ENCODE measurements around the gene HOXD8.

HOXD8 gene

GRCh38 chr2:176178038-176178756, 48.7 kb downstream of the HOXD8 start:
- Histone ChIP-seq H3K14ac (ENCODE audit: low read length in 2 of 2) (no peak overlapping the region), H3K9me3 (ENCODE audit: control insufficient read depth, low read length) (no peaks in the 10 kb centered on the region), H3K4ac (ENCODE audit: low read depth in 1 of 2, low read length in 2 of 2) (no peak overlapping the region)

GRCh38 chr2:176178757-176179295, 49.3 kb downstream of the HOXD8 start:
- H3K4me1 ChIP-seq (ENCODE audit: control insufficient read depth, insufficient read depth, low read depth, low read length), result peaks cover 22% of the 10 kb centered on the region
- no peak overlapping the region for H2BK120ac ChIP-seq (ENCODE audit: low read depth, low read length)
- H3K27me3 ChIP-seq (ENCODE audit: control insufficient read depth in 1 of 2, insufficient read depth in 1 of 2, low read length in 2 of 2), result peaks cover 25 to 84% of the 10 kb centered on the region in 2 experiments
- no peak overlapping the region for H3K23ac ChIP-seq (ENCODE audit: low read length in 2 of 2)
- no peak overlapping the region for H2AFZ ChIP-seq (ENCODE audit: low read depth, low read length)
- no peaks in the 10 kb centered on the region for H3K9me3 ChIP-seq (ENCODE audit: control insufficient read depth, low read length)
- no peak overlapping the region for H3K27ac ChIP-seq (ENCODE audit: low read length, poor library complexity, severe bottlenecking)
- H3K9ac ChIP-seq (ENCODE audit: low read length), result peak overlapping the region; percentile 78
- no peak overlapping the region for H4K91ac ChIP-seq (ENCODE audit: low read length)
- H3K4me2 ChIP-seq (ENCODE audit: low read length, poor library complexity, severe bottlenecking), result peak overlapping the region; percentile 80
- no peak overlapping the region for H2BK15ac ChIP-seq (ENCODE audit: low read depth, poor library complexity, severe bottlenecking)
- no peak overlapping the region for H2AK5ac ChIP-seq (ENCODE audit: low read length, severe bottlenecking)
- H3K79me1 ChIP-seq (replicated peaks; ENCODE audit: low read length, poor library complexity, severe bottlenecking), result no peaks in the 10 kb centered on the region
- no peak overlapping the region for H3K4ac ChIP-seq (ENCODE audit: low read depth in 1 of 2, low read length in 2 of 2)
- H3K18ac ChIP-seq (ENCODE audit: low read depth in 1 of 2, low read length in 2 of 2), result no peak overlapping the region
- H2BK5ac ChIP-seq (ENCODE audit: low read depth, low read length, poor library complexity, severe bottlenecking), result no peak overlapping the region
- H3K36me3 ChIP-seq (ENCODE audit: control insufficient read depth in 1 of 2, insufficient read depth in 2 of 2, low read depth in 1 of 2, low read length in 2 of 2), result peaks cover 0 to 2% of the 10 kb centered on the region in 2 experiments
- no peak overlapping the region for H4K8ac ChIP-seq (ENCODE audit: low read length)
- peak overlapping the region; percentile 32 to 83 for H3K4me3 ChIP-seq (ENCODE audit: insufficient read depth in 1 of 2, low read depth in 1 of 2, low read length in 2 of 2)
- WGBS, result 25% methylated on average over 4 of the region's 7 CpGs
- DNase-seq, result no peak
- H2BK12ac ChIP-seq (ENCODE audit: low read length in 2 of 2), result no peak overlapping the region
- H3K14ac ChIP-seq (ENCODE audit: low read length in 2 of 2), result no peak overlapping the region

More at GRCh38 chr2:176178038-176178756, 48.7 kb downstream of the HOXD8 start:
- WGBS, result 1% methylated on average over 68 of the region's 68 CpGs
- Histone ChIP-seq H3K79me1 (replicated peaks; ENCODE audit: low read length, poor library complexity, severe bottlenecking) (no peaks in the 10 kb centered on the region), H3K4me3 (ENCODE audit: insufficient read depth in 1 of 2, low read depth in 1 of 2, low read length in 2 of 2) (peak overlapping the region; percentile 32 to 83), H2BK5ac (ENCODE audit: low read depth, low read length, poor library complexity, severe bottlenecking) (no peak overlapping the region), H3K27me3 (ENCODE audit: control insufficient read depth in 1 of 2, insufficient read depth in 1 of 2, low read length in 2 of 2) (peaks cover 25 to 82% of the 10 kb centered on the region in 2 experiments), H4K8ac (ENCODE audit: low read length) (no peak overlapping the region), H2AFZ (ENCODE audit: low read depth, low read length) (peak overlapping the region; percentile 19), H4K91ac (ENCODE audit: low read length) (peak overlapping the region; percentile 44), H3K4me1 (ENCODE audit: control insufficient read depth, insufficient read depth, low read depth, low read length) (peaks cover 22% of the 10 kb centered on the region), H2BK120ac (ENCODE audit: low read depth, low read length) (no peak overlapping the region), H2AK5ac (ENCODE audit: low read length, severe bottlenecking) (no peak overlapping the region), H3K23ac (ENCODE audit: low read length in 2 of 2) (no peak overlapping the region), H2BK15ac (ENCODE audit: low read depth, poor library complexity, severe bottlenecking) (no peak overlapping the region), H3K18ac (ENCODE audit: low read depth in 1 of 2, low read length in 2 of 2) (no peak overlapping the region), H2BK12ac (ENCODE audit: low read length in 2 of 2) (no peak overlapping the region), H3K9ac (ENCODE audit: low read length) (peak overlapping the region; percentile 78), H3K27ac (ENCODE audit: low read length, poor library complexity, severe bottlenecking) (no peak overlapping the region), H3K4me2 (ENCODE audit: low read length, poor library complexity, severe bottlenecking) (peak overlapping the region; percentile 80), H3K36me3 (ENCODE audit: control insufficient read depth in 1 of 2, insufficient read depth in 2 of 2, low read depth in 1 of 2, low read length in 2 of 2) (peaks cover 0 to 2% of the 10 kb centered on the region in 2 experiments)
- DNase-seq, result no peak

- no peak overlapping the region for H3K14ac ChIP-seq (ENCODE audit: low read length in 2 of 2)
- no peaks in the 10 kb centered on the region for H3K9me3 ChIP-seq (ENCODE audit: control insufficient read depth, low read length)
- peaks cover 0 to 2% of the 10 kb centered on the region in 2 experiments for H3K36me3 ChIP-seq (ENCODE audit: control insufficient read depth in 1 of 2, insufficient read depth in 2 of 2, low read depth in 1 of 2, low read length in 2 of 2)
- H2AFZ ChIP-seq (ENCODE audit: low read depth, low read length), result no peak overlapping the region
- no peak overlapping the region for H4K91ac ChIP-seq (ENCODE audit: low read length)
- no peak for DNase-seq
- no peak overlapping the region for H3K4me3 ChIP-seq (ENCODE audit: insufficient read depth in 1 of 2, low read depth in 1 of 2, low read length in 2 of 2)
- H2BK15ac ChIP-seq (ENCODE audit: low read depth, poor library complexity, severe bottlenecking), result no peak overlapping the region
- H2AK5ac ChIP-seq (ENCODE audit: low read length, severe bottlenecking), result no peak overlapping the region
- no peak overlapping the region for H3K4ac ChIP-seq (ENCODE audit: low read depth in 1 of 2, low read length in 2 of 2)
- no peak overlapping the region for H2BK5ac ChIP-seq (ENCODE audit: low read depth, low read length, poor library complexity, severe bottlenecking)
- no peak overlapping the region for H3K27ac ChIP-seq (ENCODE audit: low read length, poor library complexity, severe bottlenecking)
- no peaks in the 10 kb centered on the region for H3K79me1 ChIP-seq (replicated peaks; ENCODE audit: low read length, poor library complexity, severe bottlenecking)
- no peak overlapping the region for H3K4me2 ChIP-seq (ENCODE audit: low read length, poor library complexity, severe bottlenecking)
- H3K18ac ChIP-seq (ENCODE audit: low read depth in 1 of 2, low read length in 2 of 2), result no peak overlapping the region
- H2BK120ac ChIP-seq (ENCODE audit: low read depth, low read length), result no peak overlapping the region
- 71% methylated on average over 1 of the region's 3 CpGs for WGBS
- H3K4me1 ChIP-seq (ENCODE audit: control insufficient read depth, insufficient read depth, low read depth, low read length), result peaks cover 11% of the 10 kb centered on the region
- H2BK12ac ChIP-seq (ENCODE audit: low read length in 2 of 2), result no peak overlapping the region
- H3K23ac ChIP-seq (ENCODE audit: low read length in 2 of 2), result no peak overlapping the region
- peaks cover 23 to 80% of the 10 kb centered on the region in 2 experiments for H3K27me3 ChIP-seq (ENCODE audit: control insufficient read depth in 1 of 2, insufficient read depth in 1 of 2, low read length in 2 of 2)
- H3K9ac ChIP-seq (ENCODE audit: low read length), result no peak overlapping the region
- H4K8ac ChIP-seq (ENCODE audit: low read length), result no peak overlapping the region
Observed at GRCh38 chr2:176181551-176181950, 52.0 kb downstream of the HOXD8 start.

Small RNA genes within 50 kb of the gene (small RNA-seq; reads per million reads assigned to genes)
- gene MIR10B (ENCODE audit: low read depth), result 3,067 reads per million, percentile 99 among the genes with 10 or more reads in this experiment

All from mesenchymal stem cell (in vitro differentiated cells and primary cell).